GM18505 (cell line): ENCODE measurements around the gene CCDC141.

Experiments used
- ATAC-seq: cut with Tn5 transposase; IDR thresholded peaks from one replicate; pipeline ENCODE4 v1.9.1; 2021; ENCODE audit not compliant: unreplicated experiment
- POLR2A ChIP-seq: IDR thresholded peaks from 4 replicates; pipeline ENCODE4 v1.6.1; 2011; ENCODE audit warnings: borderline replicate concordance; ENCODE audit not compliant: insufficient read depth, insufficient read length; ENCODE audit errors: extremely low read depth

The CCDC141 gene

DNA sequence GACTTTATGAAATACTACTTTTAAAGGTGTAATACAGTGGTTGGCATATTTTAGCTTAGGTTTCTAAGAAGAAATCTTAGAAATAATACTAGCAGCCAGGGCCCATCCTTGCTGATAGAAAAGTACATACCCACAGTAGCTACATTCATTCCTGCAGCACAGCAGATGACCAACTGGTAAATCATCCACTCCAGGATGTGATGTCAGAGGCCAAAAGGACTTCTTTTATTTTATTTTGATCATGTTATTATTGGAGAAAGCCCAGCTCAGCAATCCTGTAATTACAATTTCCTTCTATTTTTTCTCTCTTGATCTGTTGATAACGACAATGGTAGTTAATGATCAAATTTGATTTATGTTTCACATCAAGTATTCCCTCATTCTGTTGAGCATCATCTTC, 224.8 kb downstream of the CCDC141 start:
- no peak for TF ChIP-seq POLR2A
- ATAC-seq: no peak

DNA sequence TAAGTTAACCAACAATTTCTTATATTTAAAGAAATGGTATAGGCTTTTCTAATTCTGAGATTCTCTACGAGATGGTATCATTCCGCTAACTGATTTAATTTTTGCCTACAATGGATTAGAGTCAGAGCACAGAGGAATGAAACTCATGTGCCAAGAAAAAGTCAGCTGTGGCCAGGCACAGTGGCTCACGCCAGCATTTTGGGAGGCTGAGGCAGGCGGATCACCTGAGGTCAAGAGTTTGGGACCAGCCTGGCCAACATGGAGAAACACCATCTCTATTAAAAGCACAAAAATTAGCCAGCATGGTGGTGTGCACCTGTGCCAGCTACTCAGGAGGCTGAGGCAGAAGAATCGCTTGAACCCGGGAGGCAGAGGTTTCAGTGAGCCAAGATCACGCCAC, 225.8 kb downstream of the CCDC141 start:
- TF ChIP-seq POLR2A: no peak
- no peak for ATAC-seq

DNA sequence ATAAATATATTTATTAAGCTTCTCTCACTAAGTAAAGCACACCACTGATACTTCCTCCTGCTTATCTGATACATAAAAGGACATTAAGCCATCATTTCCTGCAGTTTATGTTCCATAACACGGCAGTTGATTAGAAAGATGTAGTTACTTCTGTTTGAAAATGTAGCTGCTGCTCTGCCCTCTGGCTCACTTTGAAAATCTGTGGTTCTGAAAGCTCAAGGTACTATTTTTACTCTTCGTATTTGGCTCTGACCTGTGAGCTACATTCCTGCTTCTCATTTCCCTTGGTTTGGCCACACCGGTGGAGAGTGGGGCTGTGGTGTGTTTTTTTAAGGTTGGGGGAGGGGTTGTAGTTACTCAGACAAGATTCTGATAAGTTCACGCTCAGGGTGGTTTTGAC, 229.9 kb downstream of the CCDC141 start:
- no peak for ATAC-seq
- no peak for TF ChIP-seq POLR2A

- ATAC-seq: no peak
- TF ChIP-seq POLR2A: no peak
Observed at GRCh38 chr2:178819147-178819875, 230.6 kb downstream of the CCDC141 start.

GRCh38 chr2:178811901-178812300, 238.0 kb downstream of the CCDC141 start:
- ATAC-seq: no peak
- no peak for TF ChIP-seq POLR2A

DNA sequence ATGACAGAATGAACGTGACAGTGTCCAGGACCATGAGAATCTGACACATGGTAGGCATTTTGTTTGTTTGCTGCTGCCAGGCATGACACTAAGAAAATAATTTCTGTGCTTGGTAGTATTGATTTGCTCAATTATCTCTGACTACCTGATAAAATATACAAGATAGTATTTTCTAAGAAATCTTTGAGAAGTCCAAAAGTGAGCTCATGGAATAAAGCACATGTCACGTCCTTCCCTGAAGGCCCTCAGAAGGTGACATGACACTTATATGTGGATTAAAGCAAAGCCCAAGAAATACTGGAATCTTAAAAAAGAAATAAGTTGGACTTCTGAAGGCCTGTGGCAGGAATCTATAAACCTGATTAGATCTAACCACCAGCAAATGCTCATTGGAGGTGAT, 238.9 kb downstream of the CCDC141 start:
- no peak for TF ChIP-seq POLR2A
- ATAC-seq: no peak

- TF ChIP-seq POLR2A: no peak
- ATAC-seq: no peak
Observed at GRCh38 chr2:178810422-178810821, 239.5 kb downstream of the CCDC141 start.

- no peak for ATAC-seq
- TF ChIP-seq POLR2A: no peak
Observed at GRCh38 chr2:178807227-178808008, 242.5 kb downstream of the CCDC141 start, which contains the start of gene TTN. TTN (minus strand) TSS chr2:178807423; CDS start chr2:178804642, 2,781 bp downstream.

DNA sequence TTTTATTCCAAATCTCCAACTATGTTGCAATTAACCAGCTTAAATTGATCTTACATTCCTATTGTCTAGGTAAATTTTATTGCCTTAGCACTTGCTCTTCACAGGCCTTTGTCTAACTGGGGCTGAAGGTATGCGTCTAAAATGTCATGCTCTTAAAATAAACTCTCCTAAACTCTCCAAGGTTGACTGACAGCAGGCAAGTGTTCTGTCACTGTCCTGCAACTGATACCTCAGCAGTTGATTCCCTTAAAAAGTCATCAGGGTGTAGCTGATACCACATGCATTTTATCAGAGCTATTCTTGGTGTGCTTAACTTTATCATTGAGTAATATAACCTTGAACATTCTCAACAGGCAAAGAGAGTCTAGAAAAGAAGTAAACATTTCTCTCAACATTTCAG, 243.4 kb downstream of the CCDC141 start:
- ATAC-seq: no peak
- TF ChIP-seq POLR2A: no peak

DNA sequence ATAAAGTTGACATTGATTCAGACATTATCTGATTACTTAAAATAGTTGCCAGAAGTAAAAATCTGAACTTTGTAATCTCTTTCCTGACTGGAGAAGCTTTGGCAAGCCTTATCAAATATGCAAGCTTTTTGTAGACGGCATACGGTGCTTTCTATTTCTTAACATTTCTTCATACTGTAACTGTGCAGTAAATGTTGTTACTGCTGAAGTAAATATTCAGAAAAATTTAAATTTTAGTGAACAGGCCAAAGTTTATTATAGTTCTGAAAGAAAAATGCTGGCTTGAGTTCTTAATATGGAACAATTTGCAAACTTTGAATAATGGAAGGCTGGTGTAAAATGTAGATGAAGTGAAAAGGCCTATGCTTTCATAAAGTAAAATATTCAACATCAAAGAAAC, 244.5 kb downstream of the CCDC141 start:
- no peak for TF ChIP-seq POLR2A
- no peak for ATAC-seq

- peak; percentile 68 for ATAC-seq
Observed at GRCh38 chr2:178804791-178805190, 245.1 kb downstream of the CCDC141 start.

GRCh38 chr2:178800510-178800909, 249.4 kb downstream of the CCDC141 start:
- TF ChIP-seq POLR2A: no peak
- ATAC-seq: no peak

More at GRCh38 chr2:178804791-178805190, 245.1 kb downstream of the CCDC141 start:
- TF ChIP-seq POLR2A: no peak

- ATAC-seq: no peak
Observed at GRCh38 chr2:178799305-178799704, 250.6 kb downstream of the CCDC141 start.

More at GRCh38 chr2:178799305-178799704, 250.6 kb downstream of the CCDC141 start:
- no peak for TF ChIP-seq POLR2A
